Thoracic aorta (tissue), 2 donors: ENCODE results near the gene SRP9. TPM values are rescaled to one million over a fixed set of nuclear protein-coding genes. Genes with fewer than 3 reads are reported as not detected.

Source experiments
- ATAC-seq: fragments of 150-250 bp; one replicate; pipeline ENCODE4 v1.8.0; 2017; ENCODE audit warnings: low read depth; ENCODE audit not compliant: insufficient number of reproducible peaks, low FRiP score
- DNase-seq: peaks from one replicate; pipeline ENCODE4 v3.0.0-alpha.2; 2020; ENCODE audit warnings: low spot score
- H3K27ac ChIP-seq, 2 donors: fragments of 200-600 bp; sonication (generic); 1 replicate in 1 of 2; 2 replicates in 1 of 2; pipeline ENCODE4 v1.5.1; 2016; ENCODE audit warnings: mild to moderate bottlenecking in 2 of 2, moderate library complexity in 2 of 2
- H3K27me3 ChIP-seq: fragments of 200-600 bp; sonication (generic); replicated peaks from 2 replicates; pipeline ENCODE4 v1.6.0; 2016; ENCODE audit warnings: mild to moderate bottlenecking; ENCODE audit not compliant: insufficient read depth
- H3K36me3 ChIP-seq: fragments of 200-600 bp; sonication (generic); one replicate; pipeline ENCODE4 v1.5.1; 2016
- H3K4me1 ChIP-seq, 2 donors: fragments of 200-600 bp; sonication (generic); 1 replicate in 1 of 2; 2 replicates in 1 of 2; pipeline versions ENCODE4 v1.5.1 to v1.6.0; 2016; ENCODE audit warnings: low read depth in 2 of 2, mild to moderate bottlenecking in 1 of 2; ENCODE audit not compliant: control insufficient read depth in 1 of 2
- H3K4me3 ChIP-seq: fragments of 200-600 bp; sonication (generic); 2 replicates; pipeline ENCODE4 v1.5.1; 2016; ENCODE audit warnings: mild to moderate bottlenecking
- H3K9me3 ChIP-seq: fragments of 200-600 bp; sonication (generic); 2 replicates; pipeline ENCODE4 v1.5.1; 2016
- CTCF ChIP-seq: fragments of 200-600 bp; sonication (generic); IDR thresholded peaks from one replicate; pipeline ENCODE4 v1.5.1; 2019; ENCODE audit warnings: antibody characterized with exemption
- total RNA-seq, 2 donors: library from RNA; depleted of rRNA; stranded (reverse); fragments of >200 nt; gene quantifications; one replicate each; pipeline versions ENCODE4 v1.1.0 to v1.2.3, GENCODE V29; 2016

SRP9 gene
- total RNA-seq, 2 donors from 2014 or later = 130 to 131 TPM

- DNase-seq = no peak
- peak; percentile 0 for ATAC-seq
- Histone ChIP-seq H3K27ac (peak overlapping the region; percentile 76 to 83), H3K4me1 (peaks cover 30 to 64% of the 10 kb centered on the region in 2 donors), H3K9me3 (no peaks in the 10 kb centered on the region), H3K36me3 (no peaks in the 10 kb centered on the region), H3K4me3 (no peak overlapping the region), H3K27me3 (no peaks in the 10 kb centered on the region)
- no peak for TF ChIP-seq CTCF
Measured at GRCh38 chr1:225767634-225768540, 9.7 kb upstream of the SRP9 start.

- Histone ChIP-seq H3K27me3 (no peaks in the 10 kb centered on the region), H3K36me3 (no peaks in the 10 kb centered on the region), H3K9me3 (no peaks in the 10 kb centered on the region), H3K27ac (peak overlapping the region; percentile 76 to 83), H3K4me1 (peaks cover 24 to 57% of the 10 kb centered on the region in 2 donors), H3K4me3 (no peak overlapping the region)
- ATAC-seq (no peak), DNase-seq (no peak)
- no peak for TF ChIP-seq CTCF
Measured at GRCh38 chr1:225768662-225769426, 8.8 kb upstream of the SRP9 start.

- H3K27me3 ChIP-seq = no peaks in the 10 kb centered on the region
- ATAC-seq (no peak), DNase-seq (no peak)
- TF ChIP-seq CTCF = no peak
- no peak overlapping the region for H3K27ac ChIP-seq
- H3K36me3 ChIP-seq = no peaks in the 10 kb centered on the region
- no peaks in the 10 kb centered on the region for H3K9me3 ChIP-seq
- no peak overlapping the region for H3K4me3 ChIP-seq
- H3K4me1 ChIP-seq = peaks cover 17 to 48% of the 10 kb centered on the region in 2 donors
Measured at GRCh38 chr1:225769687-225770086, 7.9 kb upstream of the SRP9 start.

DNA sequence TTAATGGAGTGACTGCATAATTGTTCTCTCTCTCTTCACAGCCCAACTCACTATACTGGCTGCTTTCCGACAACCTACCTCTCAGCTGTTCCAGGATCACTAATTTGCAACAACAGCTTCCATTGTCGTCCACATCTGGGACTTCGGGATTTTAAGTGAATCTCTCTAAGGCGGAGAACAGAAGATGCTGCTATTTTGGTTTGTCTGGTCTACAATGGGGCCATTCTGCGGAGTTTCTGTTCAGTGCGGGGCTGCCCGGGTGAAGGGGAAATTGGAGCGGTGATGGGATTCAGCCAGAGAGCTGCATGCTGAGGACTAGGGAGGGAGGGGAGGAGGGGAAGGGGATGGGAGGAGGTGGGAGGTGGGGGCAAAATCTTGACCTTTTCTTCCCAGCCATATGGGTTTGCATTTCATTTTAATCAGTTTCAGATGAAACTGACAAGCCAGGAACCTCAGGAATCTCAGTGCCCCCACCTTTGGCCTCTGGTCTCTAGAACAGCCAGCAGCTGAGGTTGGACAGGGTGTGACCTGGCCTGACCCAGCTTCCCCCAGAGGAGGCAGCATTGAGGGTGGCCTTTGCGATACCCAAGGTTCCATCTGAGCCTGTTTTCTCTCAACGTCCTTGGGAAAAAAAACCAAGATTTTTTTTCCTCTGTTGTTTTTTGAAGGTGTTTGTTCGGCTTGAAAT is 6.9 kb upstream of the SRP9 start:
- no peak overlapping the region for H3K4me3 ChIP-seq
- no peaks in the 10 kb centered on the region for H3K27me3 ChIP-seq
- H3K27ac ChIP-seq = no peak overlapping the region
- DNase-seq (no peak), ATAC-seq (no peak)
- H3K36me3 ChIP-seq = no peaks in the 10 kb centered on the region
- no peak for TF ChIP-seq CTCF
- peaks cover 17 to 39% of the 10 kb centered on the region in 2 donors for H3K4me1 ChIP-seq
- H3K9me3 ChIP-seq = no peaks in the 10 kb centered on the region
